ENCODE results near the gene CAMKK2.
A peak's percentile ranks its signal among the peaks of the same experiment; 100 is the strongest.
"Not testable (repeated sequence)": the region's sequence is repeated elsewhere in the genome, so short reads cannot be mapped to it uniquely, and the experiment has no call there.

The CAMKK2 gene

GRCh38 chr12:121297435-121297991, 1.0 kb upstream of the CAMKK2 start:
- peak; percentile 73 for DNase-seq

DNA sequence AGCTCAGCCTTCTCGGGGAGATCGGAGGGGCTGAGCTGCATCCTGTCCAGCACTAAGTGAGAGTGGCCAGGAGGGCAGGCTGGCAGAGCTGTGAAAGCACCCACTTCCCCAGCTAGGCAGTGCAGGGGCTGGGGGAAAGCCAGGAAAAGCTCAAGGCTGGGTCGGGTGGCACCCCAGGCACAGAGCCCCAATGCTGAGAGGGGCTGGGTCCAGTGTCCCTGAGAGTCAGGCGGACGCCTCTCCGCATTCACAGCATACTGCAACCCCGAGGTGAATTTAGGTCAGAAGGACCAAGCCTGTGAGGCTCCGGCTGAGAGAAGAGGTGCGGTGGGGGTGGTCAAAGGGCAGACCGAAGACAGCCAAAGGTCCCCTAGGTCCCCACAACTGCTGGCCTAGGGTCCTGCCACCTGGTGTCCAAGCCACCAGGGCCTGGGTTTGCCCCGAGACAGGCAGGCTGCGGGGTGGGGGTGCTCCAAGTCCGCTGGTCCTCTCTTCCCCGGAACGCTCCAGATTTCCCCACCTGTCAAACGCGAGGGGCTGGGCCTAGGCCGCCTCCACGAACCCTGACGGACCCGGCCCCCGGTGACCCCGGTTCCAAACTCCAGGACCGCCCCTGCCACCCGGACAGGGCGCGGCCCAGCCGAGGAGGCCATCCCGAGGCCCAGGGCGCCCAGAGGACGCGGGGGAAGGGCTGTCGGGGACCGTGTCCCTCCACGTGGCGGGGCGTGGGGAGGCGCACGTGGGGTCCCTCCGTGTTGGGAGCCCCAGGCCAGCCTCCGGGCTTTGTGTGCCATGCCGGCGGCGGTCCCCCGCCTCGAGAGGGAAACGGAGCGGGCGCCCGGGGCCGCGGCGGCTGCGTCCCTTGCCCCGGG, 527 bp downstream of the CAMKK2 start:
- DNase-seq: peak; percentile 33

DNA sequence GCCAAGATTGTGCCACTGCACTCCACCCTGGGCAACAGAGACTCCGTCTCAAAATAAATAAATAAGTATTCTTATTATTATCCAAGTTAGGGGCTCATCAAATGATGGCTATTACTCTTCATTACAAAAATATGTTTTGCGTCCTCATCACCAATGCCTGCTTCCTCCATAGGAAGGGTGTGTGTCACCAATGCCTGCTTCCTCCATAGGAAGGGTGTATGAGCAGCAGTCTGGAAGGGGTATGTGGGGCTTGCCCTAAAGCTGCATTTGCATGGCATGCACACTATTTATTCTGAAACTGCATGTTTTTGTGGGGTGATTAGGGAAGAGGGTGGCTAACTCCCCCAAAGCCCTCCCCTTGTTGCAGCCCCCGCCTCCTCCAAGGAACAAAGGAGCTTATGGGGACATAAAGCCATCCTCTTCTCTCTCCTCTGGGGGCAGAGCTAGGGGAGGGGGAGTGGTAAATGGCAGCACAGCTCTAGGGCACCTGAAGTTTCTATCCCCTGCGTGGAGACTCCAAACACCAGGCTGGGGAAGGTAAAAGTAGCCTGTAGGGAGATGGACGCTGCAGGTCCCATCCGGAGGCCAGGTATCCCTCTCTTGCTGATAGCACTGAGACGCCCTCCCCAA, 1.3 kb downstream of the CAMKK2 start:
- peak; percentile 37 for DNase-seq

- no peak for DNase-seq
These were observed 2.2 kb downstream of the CAMKK2 start for GRCh38 chr12:121294151-121294889.

- no peak for DNase-seq
These were observed 2.9 kb downstream of the CAMKK2 start for GRCh38 chr12:121293603-121294002.

DNA sequence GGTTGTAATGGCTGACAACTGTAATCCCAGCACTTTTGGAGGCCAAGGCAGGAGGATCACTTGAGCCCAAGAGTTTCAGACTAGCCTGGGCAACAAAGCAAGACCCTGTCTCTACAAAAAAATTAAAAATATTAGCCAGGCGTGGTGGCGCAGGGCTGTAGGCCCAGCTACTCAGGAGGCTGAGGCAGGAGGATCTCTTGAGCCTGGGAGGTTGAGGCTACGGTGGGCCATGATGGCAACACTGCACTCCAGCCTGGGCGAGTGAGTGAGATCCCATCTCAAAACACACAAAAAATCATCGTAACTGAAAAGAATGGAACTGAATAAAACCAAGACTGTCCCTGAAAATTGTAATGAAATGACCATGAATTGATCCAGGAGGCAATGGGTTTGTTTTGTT, 6.1 kb downstream of the CAMKK2 start:
- no peak for DNase-seq

- no peak for DNase-seq
These were observed 6.5 kb downstream of the CAMKK2 start for GRCh38 chr12:121289962-121290361.

GRCh38 chr12:121288986-121289385, 7.5 kb downstream of the CAMKK2 start:
- DNase-seq: no peak

- DNase-seq: no peak
These were observed 8.2 kb downstream of the CAMKK2 start for GRCh38 chr12:121288158-121288845.

DNA sequence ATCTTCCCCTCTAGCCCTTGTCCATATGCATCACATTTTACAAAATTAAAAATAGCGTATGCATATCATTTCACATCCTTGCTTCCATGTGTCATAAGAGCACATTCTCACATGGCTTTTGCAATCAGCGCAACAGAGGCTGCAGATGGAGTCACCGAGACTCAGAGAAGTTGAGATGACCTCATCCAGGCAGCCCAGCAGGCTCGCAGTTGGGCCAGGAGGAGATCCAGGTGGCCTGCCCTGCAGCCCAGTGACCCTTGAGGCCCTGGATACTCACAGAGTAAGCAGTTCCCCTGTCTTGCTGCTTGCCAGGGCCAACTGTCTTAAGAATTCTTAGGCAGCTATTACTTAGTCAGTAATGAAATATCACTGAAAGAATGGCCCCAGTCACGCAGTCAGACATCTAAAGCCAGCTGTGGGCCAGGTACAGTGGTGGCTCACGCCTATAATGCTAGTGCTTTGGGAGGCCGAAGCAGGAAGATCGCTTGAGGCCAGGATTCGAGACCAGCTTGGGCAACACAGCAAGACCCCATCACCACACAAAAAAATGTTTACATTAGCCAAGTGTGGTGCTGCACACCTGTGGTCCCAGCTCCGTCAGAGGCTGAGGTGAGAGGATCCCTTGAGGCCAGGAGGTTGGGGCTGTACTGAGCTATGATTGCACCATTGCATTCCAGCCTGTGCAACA, 9.1 kb downstream of the CAMKK2 start:
- no peak for DNase-seq

- DNase-seq: no peak
These were observed 10.7 kb downstream of the CAMKK2 start for GRCh38 chr12:121285856-121286255.

DNA sequence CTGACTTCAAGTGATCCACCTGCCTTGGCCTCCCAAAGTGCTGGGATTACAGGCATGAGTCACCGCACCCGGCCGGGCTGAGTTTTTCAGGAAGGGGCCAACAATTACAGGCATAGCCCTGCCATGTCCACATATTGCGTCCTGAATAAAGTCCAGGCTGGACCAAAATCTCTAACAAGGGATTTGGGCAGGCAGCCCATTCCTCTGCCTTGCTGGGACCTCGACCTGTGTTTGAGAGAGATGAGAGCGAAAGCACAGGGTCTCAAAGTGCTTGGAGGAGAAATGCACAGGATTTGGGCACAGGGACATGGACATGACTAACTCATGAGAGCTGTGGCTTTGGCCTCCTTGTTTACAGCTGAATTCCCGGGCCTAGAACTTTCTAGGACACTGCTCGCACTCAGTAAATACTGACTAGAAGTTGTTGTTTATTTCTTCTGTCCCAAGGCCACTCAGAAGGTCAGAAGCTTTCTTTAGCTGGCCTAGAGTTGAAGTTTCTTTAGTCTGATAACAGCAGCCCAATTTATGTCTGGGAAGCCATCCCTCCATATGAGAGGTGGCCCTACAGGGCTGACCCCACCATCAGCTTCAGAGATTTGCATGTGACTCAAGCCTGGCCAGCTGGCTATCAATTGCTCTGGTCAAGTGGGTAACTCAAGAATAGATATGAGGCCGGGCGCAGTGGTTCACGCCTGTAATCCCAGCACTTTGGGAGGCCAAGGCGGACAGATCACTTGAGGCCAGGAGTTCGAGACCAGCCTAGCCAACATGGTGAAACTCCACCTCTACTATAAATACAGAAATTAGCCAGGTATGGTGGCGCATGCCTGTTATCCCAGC, 11.7 kb downstream of the CAMKK2 start:
- DNase-seq: no peak

DNA sequence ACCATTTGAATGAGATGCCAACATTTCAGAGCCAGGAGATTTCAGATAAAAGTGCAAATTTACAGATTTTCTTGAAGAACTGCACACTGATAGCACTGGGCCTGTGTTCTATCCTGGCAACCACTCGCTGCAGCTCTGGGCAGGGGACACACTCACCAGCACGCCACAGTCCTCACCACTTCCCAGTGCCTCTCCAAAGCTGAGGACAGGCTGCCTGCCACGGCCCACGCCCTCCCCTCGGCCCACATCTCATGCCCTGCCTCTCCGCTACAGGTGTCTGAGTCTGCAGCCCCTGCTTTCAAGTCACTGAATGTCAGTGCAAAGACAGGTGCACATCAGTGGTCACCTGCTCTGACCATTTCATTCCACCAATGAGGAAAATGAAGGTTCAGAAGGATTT, 12.7 kb downstream of the CAMKK2 start:
- DNase-seq: no peak

DNA sequence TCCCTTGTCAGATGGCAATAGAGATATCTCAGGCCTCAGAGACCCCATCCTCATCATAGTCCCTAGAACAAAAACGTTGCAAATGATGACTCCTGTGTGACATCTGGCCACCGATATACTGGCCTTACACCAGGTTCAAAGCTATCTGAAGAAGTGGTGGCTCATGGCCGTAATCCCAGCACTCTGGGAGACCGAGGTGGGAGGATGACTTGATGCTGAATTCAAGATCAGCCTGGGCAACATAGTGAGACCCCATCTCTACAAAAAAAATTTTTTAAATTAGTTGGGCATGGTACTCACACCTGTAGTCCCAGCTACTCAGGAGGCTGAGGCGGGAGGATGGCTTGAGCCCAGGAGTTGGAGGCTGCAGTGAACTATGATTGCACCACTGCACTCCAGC, 13.1 kb downstream of the CAMKK2 start:
- DNase-seq: no peak

DNA sequence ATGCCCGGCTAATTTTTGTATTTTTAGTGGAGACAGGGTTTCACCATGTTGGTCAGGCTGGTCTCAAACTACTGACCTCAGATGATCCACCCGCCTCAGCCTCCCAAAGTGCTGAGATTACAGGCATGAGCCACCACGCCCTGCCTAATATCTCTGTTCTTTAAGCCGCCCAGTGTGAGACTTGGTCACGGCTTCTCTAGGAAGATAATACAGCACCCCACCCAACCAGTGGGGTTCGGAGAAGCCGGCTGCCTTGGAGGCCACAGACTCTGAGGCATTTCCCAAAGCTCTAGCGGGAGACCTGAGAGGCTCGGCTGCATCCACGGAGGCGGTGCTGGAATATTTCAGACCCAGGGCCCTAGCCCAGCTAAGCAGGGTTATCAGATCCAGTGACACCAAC, 13.6 kb downstream of the CAMKK2 start:
- not testable (repeated sequence) for DNase-seq

- DNase-seq: no peak
These were observed 14.3 kb downstream of the CAMKK2 start for GRCh38 chr12:121282072-121282742.

DNA sequence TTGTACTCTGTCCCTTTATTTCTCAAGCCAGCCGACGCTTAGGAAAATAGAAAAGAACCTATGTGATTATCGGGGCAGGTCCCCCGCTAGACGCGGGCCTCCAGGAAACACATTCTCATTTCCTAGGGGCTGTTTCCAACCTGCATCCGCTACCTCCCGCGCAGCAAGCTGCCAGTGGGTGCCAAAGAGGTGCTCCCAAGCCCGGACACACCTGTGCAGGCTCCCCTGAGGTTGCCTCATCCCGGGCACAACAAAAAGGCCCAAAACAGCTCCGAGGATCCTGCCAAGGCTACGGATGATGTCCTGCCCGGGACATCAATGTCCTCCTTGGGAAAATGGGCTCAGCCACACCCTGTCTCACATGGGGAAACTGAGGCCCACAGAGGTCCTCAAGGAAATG, 15.4 kb downstream of the CAMKK2 start:
- not testable (repeated sequence) for DNase-seq

DNA sequence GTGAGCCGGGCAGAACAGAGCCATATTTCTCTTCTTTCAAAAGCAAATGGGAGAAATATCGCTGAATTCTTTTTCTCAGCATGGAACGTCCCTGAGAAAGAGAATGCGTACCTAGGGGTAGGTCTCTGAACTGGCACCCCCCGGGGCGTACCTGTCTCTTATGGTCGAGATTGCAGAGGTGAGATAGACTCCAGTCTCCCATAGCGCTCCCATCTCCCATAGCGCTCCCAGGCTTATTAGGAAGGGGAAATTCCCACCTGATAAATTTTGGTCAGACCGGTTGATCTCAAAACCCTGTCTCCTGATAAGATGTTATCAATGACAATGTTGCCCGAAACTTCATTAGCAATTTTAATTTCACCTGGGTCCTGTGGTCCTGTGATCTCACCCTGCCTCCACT, 16.0 kb downstream of the CAMKK2 start:
- not testable (repeated sequence) for DNase-seq

- DNase-seq: no peak
These were observed 17.0 kb downstream of the CAMKK2 start for GRCh38 chr12:121279507-121279915.

DNA sequence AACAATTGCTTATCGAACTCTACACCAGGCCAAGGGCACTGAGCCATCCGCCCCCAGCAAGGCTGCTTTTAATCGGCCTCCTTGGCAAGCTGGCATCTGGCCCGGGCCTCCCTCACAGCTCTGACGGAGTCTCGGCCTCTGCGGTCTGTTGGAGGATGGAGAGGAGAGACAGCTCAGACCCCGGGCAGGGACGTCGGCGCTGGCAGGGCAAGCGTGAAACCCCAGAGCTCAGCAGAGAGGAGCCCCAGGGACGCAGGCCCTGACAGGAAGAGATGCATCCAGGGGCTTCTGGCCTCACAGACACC, 17.5 kb downstream of the CAMKK2 start:
- no peak for DNase-seq

Measured in NCI-H146 (cell line).